Measurements from ENCODE around the gene SHISA2.

GRCh38 chr13:26061256-26061655 is 9.4 kb upstream of the SHISA2 start:
- TF ChIP-seq POLR2AphosphoS5 (IDR thresholded peaks at IDR 0.05; ENCODE audit: insufficient read depth in 1 of 2, low read depth in 1 of 2), result no peak
- TF ChIP-seq, protein P1, sequence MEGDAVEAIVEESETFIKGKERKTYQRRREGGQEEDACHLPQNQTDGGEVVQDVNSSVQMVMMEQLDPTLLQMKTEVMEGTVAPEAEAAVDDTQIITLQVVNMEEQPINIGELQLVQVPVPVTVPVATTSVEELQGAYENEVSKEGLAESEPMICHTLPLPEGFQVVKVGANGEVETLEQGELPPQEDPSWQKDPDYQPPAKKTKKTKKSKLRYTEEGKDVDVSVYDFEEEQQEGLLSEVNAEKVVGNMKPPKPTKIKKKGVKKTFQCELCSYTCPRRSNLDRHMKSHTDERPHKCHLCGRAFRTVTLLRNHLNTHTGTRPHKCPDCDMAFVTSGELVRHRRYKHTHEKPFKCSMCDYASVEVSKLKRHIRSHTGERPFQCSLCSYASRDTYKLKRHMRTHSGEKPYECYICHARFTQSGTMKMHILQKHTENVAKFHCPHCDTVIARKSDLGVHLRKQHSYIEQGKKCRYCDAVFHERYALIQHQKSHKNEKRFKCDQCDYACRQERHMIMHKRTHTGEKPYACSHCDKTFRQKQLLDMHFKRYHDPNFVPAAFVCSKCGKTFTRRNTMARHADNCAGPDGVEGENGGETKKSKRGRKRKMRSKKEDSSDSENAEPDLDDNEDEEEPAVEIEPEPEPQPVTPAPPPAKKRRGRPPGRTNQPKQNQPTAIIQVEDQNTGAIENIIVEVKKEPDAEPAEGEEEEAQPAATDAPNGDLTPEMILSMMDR (IDR thresholded peaks at IDR 0.05), result no peak
- TF ChIP-seq POLR2A (IDR thresholded peaks at IDR 0.05), result no peak

Measured in vagina (tissue), 2 donors.